K562 (cell line): Measurements from ENCODE around the gene C16orf89. TPM values are rescaled to one million over a fixed set of nuclear protein-coding genes. Genes with fewer than 3 reads are reported as not detected.

Source experiments
- ATAC-seq: fragments of 200-7000 bp; cut with Tn5 transposase; 3 replicates; pipeline ENCODE4 v1.9.1; 2020; ENCODE audit warnings: moderate library complexity
- BruUV-seq: library from RNA; stranded (reverse); fragments of 400-500 nt; replicated peaks from 2 replicates; lab custom pipeline; 2021; lab: Mats Ljungman, UMichigan
- CTCF ChIA-PET: fragments of 300-600 bp; formaldehyde crosslinking; extraction: SDS; loops from one replicate; lab custom pipeline; 2021; ENCODE audit warnings: low intra/inter-chr PET ratio; lab: Yijun Ruan, JAX
- POLR2A ChIA-PET: fragments of 300-600, 350-650 bp; sonication (Branson Sonifier 250); formaldehyde crosslinking; extraction: SDS; loops from one replicate; lab custom pipeline; 2021; ENCODE audit warnings: antibody characterized with exemption, inconsistent platforms; lab: Yijun Ruan, JAX
- DNase-seq, 4 experiments: peaks; one replicate each; pipeline versions ENCODE4 v3.0.0 to v3.0.0-alpha.2; 2011 to 2018; ENCODE audit warnings: low spot score in 3 of 4, mixed read lengths in 3 of 4; ENCODE audit errors: extremely low read depth in 1 of 4
- FAIRE-seq: peaks from 2 replicates; lab custom pipeline; 2011; peaks lifted over from hg19 to GRCh38; lab: Jason Lieb, UNC
- H2AFZ ChIP-seq: 2 replicates; pipeline ENCODE4 v1.6.0; 2011; ENCODE audit warnings: low read depth, low read length, control low read depth, inconsistent platforms
- H3K27ac ChIP-seq: fragments of 200-600 bp; 3 replicates; pipeline ENCODE4 v1.8.0; 2011; ENCODE audit warnings: low read depth, mild to moderate bottlenecking, control low read depth, inconsistent platforms, low read length, moderate library complexity, mixed read lengths; ENCODE audit errors: extremely low read depth
- H3K27me3 ChIP-seq, 2 experiments: fragments of 300-600 bp in 1 of 2; 2 replicates in 1 of 2; 3 replicates in 1 of 2; pipeline versions ENCODE4 v1.6.0 to v1.8.0; 2011; ENCODE audit warnings: inconsistent platforms in 2 of 2, low read length in 2 of 2, mild to moderate bottlenecking in 1 of 2, mixed read lengths in 1 of 2, moderate library complexity in 1 of 2; ENCODE audit not compliant: control insufficient read depth in 2 of 2, insufficient read depth in 2 of 2
- H3K36me3 ChIP-seq: fragments of 300-600 bp; 3 replicates; pipeline ENCODE4 v1.8.0; 2011; ENCODE audit warnings: mild to moderate bottlenecking, low read length, inconsistent platforms; ENCODE audit not compliant: control insufficient read depth, insufficient read depth
- H3K4me1 ChIP-seq, 2 experiments: fragments of 200-600 bp in 1 of 2; replicated peaks in 1 of 2; 2 replicates in 1 of 2; 3 replicates in 1 of 2; pipeline versions ENCODE4 v1.5.1 to v1.8.0; 2011; ENCODE audit warnings: inconsistent platforms in 2 of 2, low read length in 2 of 2, mild to moderate bottlenecking in 1 of 2, mixed read lengths in 1 of 2, moderate library complexity in 1 of 2; ENCODE audit not compliant: control insufficient read depth in 2 of 2, insufficient read depth in 2 of 2
- H3K4me2 ChIP-seq: 2 replicates; pipeline ENCODE4 v1.6.1; 2011; ENCODE audit warnings: low read length, control low read depth, inconsistent platforms, mixed read lengths; ENCODE audit not compliant: insufficient read depth
- H3K4me3 ChIP-seq: fragments of 200-600 bp; sonication (generic), shearing (Covaris generic); 2 replicates; pipeline ENCODE4 v1.5.1; 2016; ENCODE audit warnings: control low read depth, inconsistent platforms
- H3K79me2 ChIP-seq: fragments of 200-600 bp; 3 replicates; pipeline ENCODE4 v1.8.0; 2011; ENCODE audit warnings: low read length, inconsistent platforms; ENCODE audit not compliant: control insufficient read depth, insufficient read depth
- H3K9ac ChIP-seq, 2 experiments: 2 replicates each; pipeline versions ENCODE4 v1.6.0 to v1.6.1; 2011; ENCODE audit warnings: low read depth in 2 of 2, low read length in 2 of 2, control low read depth in 1 of 2, inconsistent platforms in 1 of 2, mild to moderate bottlenecking in 1 of 2, mixed read lengths in 1 of 2; ENCODE audit not compliant: insufficient read depth in 1 of 2
- H3K9me1 ChIP-seq: one replicate; pipeline ENCODE4 v1.6.0; 2011; ENCODE audit warnings: inconsistent platforms, mild to moderate bottlenecking, low read length, moderate library complexity; ENCODE audit not compliant: control insufficient read depth, insufficient read depth
- H3K9me3 ChIP-seq: replicated peaks from 2 replicates; pipeline ENCODE4 v1.5.1; 2011; ENCODE audit warnings: low read depth, low read length, inconsistent platforms; ENCODE audit not compliant: control insufficient read depth, insufficient read depth
- H4K20me1 ChIP-seq: replicated peaks from 2 replicates; pipeline ENCODE4 v1.6.1; 2011; ENCODE audit warnings: low read length, inconsistent platforms, mixed read lengths; ENCODE audit not compliant: control insufficient read depth, insufficient read depth
- EGR1 ChIP-seq: fragments of 450-650 bp; conservative IDR thresholded peaks from 2 replicates; pipeline ENCODE4 v1.6.1; 2017; ENCODE audit warnings: mild to moderate bottlenecking
- KAT8 ChIP-seq: fragments of 450-650 bp; IDR thresholded peaks from 2 replicates; pipeline ENCODE4 v1.6.1; 2016; ENCODE audit warnings: low read depth, mild to moderate bottlenecking
- MEF2A ChIP-seq: IDR thresholded peaks from 2 replicates; pipeline ENCODE4 v1.6.1; 2011; ENCODE audit warnings: low read depth, mild to moderate bottlenecking, low read length, moderate library complexity; ENCODE audit not compliant: control insufficient read depth
- MXI1 ChIP-seq: IDR thresholded peaks from 2 replicates; pipeline ENCODE4 v1.6.1; 2011; ENCODE audit warnings: low read depth, mild to moderate bottlenecking, improper control_type of control experiment, low read length
- PHF20 ChIP-seq: fragments of 450-650 bp; IDR thresholded peaks from 2 replicates; pipeline ENCODE4 v1.6.1; 2018; ENCODE audit not compliant: partially characterized antibody
- XRCC5 ChIP-seq: fragments of 200-400 bp; formaldehyde crosslinking; IDR thresholded peaks from 2 replicates; pipeline ENCODE4 v1.6.1; 2017; ENCODE audit warnings: low read depth, mild to moderate bottlenecking, low read length
- ZBTB17 ChIP-seq: fragments of 450-650 bp; formaldehyde crosslinking; IDR thresholded peaks from 2 replicates; pipeline ENCODE4 v1.4.0; 2020; ENCODE audit warnings: mild to moderate bottlenecking
- ZFP30 ChIP-seq: fragments of 250-450 bp; sonication (Bioruptor Pico); IDR thresholded peaks from 2 replicates; pipeline ENCODE4 v1.8.0; 2022; ENCODE audit warnings: moderate library complexity, mild to moderate bottlenecking, inconsistent platforms, borderline replicate concordance
- ZNF699 ChIP-seq: fragments of 250-450 bp; sonication (Bioruptor Pico); IDR thresholded peaks from 2 replicates; pipeline ENCODE4 v1.8.0; 2021; ENCODE audit warnings: mild to moderate bottlenecking, moderate library complexity; ENCODE audit not compliant: insufficient replicate concordance
- WGBS: fragments of 100-300 bp; shearing (Covaris generic); methylation state at CpG from one replicate; pipeline ENCODE4 v1.1.6; 2016; ENCODE audit warnings: low coverage, mixed read lengths; ENCODE audit not compliant: insufficient coverage; ENCODE audit errors: missing lambda C conversion rate; 5-methylcytosine and 5-hydroxymethylcytosine counted together
- in situ Hi-C: fragments of 300-500 bp; cut with MboI; formaldehyde crosslinking; loops from 4 replicates; pipeline ENCODE4 v1.15.0; 2018; ENCODE audit warnings: inconsistent platforms, mixed read lengths
- intact Hi-C: fragments of 100-400 bp; cut with micrococcal nuclease; formaldehyde crosslinking; loops from 2 replicates; pipeline ENCODE4 v1.14.2; 2022
- polyA plus RNA-seq, 8 experiments: library from polyadenylated mRNA; depleted of rRNA in 4 of 8; stranded (reverse) in 5 of 8; unstranded in 3 of 8; fragments of >200 nt; fragmentation: Nextera tagmentation in 2 of 8; fragmentation: Illumina TruSeq in 1 of 8; extraction: Ambion mirVana in 2 of 8; extraction: Trizol in 1 of 8; gene quantifications; 2 replicates each; pipeline versions ENCODE4 v1.2.1 to v1.2.3, GENCODE V29; 2011 to 2014; ENCODE audit warnings: inconsistent platforms in 1 of 8, missing spikeins in 1 of 8
- total RNA-seq, 7 experiments: library from RNA; depleted of rRNA in 6 of 7; stranded (reverse); fragments of >200 nt in 6 of 7; fragmentation: Illumina TruSeq in 2 of 7; extraction: Trizol in 2 of 7; gene quantifications; 2 replicates each; pipeline versions ENCODE4 v1.2.1 to v1.2.3, GENCODE V29; 2011 to 2021; ENCODE audit warnings: low replicate concordance in 1 of 7

C16orf89 gene
- total and polyA plus RNA-seq, 9 of the 15 experiments (the other 6 are each of a cell fraction or from before 2014, with no cell fraction given): not detected

- WGBS: 16% methylated on average over 12 of the region's 12 CpGs
- no peak overlapping the region for H3K4me2 ChIP-seq
Measured at GRCh38 chr16:5036228-5037156, 29.3 kb downstream of the C16orf89 start.

More at GRCh38 chr16:5036228-5037156, 29.3 kb downstream of the C16orf89 start:
- ChIA-PET CTCF (no interaction called here), POLR2A (interaction anchor here (0.6 kb wide), 1 partner anchor 272 kb away, joined by 3 read pairs; no protein-coding TSS in a partner anchor)
- no TSS peak for BruUV-seq
- intact Hi-C loops (no loop called here), in situ Hi-C loops (no loop called here)
- peaks cover 21 to 23% of the 10 kb centered on the region in 2 experiments; a peak in 4 of 5 replicates for H3K4me1 ChIP-seq
- no peaks in the 10 kb centered on the region for H3K79me2 ChIP-seq
- FAIRE-seq: no peak
- H2AFZ ChIP-seq: peak overlapping the region; percentile 43
- H3K4me3 ChIP-seq: no peak overlapping the region
- H3K9ac ChIP-seq: peak overlapping the region in 1 of 2 experiments; percentile 58; a peak in 1 of 4 replicates
- H4K20me1 ChIP-seq: no peaks in the 10 kb centered on the region
- DNase-seq: peak in 2 of 4 experiments; percentile 31 to 41
- peaks cover 14 to 17% of the 10 kb centered on the region in 2 experiments; a peak in 4 of 5 replicates for H3K27me3 ChIP-seq
- ATAC-seq: peak; percentile 22; the same call in 1 of the 3 replicates
- H3K9me1 ChIP-seq: no peaks in the 10 kb centered on the region
- no peaks in the 10 kb centered on the region for H3K36me3 ChIP-seq
- no peak overlapping the region for H3K27ac ChIP-seq
- TF ChIP-seq MXI1 (no peak), EGR1 (0 out of 2 replicates have a peak, but pooled peaks have one; percentile 17), KAT8 (no peak), ZFP30 (CRISPR knock-in tag) (no peak), MEF2A (peak; percentile 63; the same call in 1 of the 2 replicates), PHF20 (no peak), XRCC5 (no peak), ZBTB17 (CRISPR knock-in tag) (no peak), ZNF699 (CRISPR knock-in tag) (no peak)
- no peaks in the 10 kb centered on the region for H3K9me3 ChIP-seq
